HL-60 (cell line): Measurements from ENCODE around the gene HLCS.

ENCODE experiments used
- CTCF ChIP-seq: IDR thresholded peaks from one replicate; pipeline ENCODE4 v1.5.1; 2011; ENCODE audit warnings: low read length, control low read depth, inconsistent platforms; ENCODE audit not compliant: insufficient read depth
- GABPA ChIP-seq: IDR thresholded peaks from 2 replicates; pipeline ENCODE4 v1.6.1; 2012; ENCODE audit warnings: low read depth
- POLR2AphosphoS5 ChIP-seq: IDR thresholded peaks from 2 replicates; pipeline ENCODE4 v1.6.1; 2012; ENCODE audit warnings: low read depth
- REST ChIP-seq: IDR thresholded peaks from 2 replicates; pipeline ENCODE4 v1.6.1; 2012; ENCODE audit warnings: low read depth; ENCODE audit not compliant: insufficient replicate concordance

DNA sequence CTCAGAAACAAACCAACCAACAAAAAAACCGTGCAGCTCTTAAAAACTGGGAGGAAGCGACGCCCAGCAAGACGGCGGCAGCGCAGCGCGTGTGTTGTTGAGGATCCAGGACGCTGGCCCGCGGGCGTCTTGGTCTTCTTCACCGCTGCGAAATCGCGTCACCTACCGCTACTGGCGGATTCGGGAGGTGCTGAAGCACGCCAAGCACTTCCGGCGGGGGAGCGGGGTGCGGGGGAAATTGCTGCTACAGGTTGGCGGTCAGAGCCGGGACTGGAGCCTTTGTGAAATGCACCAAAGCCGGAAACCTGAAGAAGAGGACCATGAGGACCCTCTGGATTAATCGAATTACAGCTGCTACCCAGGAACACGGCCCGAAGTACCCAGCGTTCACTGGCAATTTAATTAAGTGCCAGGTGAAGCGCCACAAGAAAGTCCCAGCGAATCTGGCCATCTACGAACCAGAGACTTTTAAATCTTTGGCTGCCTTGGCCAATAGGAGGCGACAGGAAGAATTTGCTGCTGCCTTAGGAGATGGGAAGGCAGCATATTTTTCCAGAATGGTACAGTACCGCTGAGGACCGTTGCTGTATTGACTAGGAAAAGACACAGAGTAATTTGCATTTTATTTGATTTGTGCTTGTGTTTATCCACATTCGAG is 28.2 kb upstream of the HLCS start:
- TF ChIP-seq CTCF, result no peak
- TF ChIP-seq REST, result no peak
- no peak for TF ChIP-seq POLR2AphosphoS5
- TF ChIP-seq GABPA, result no peak
